GM18951 (cell line): ENCODE data around the gene LEMD3.

Source experiments
- POLR2A ChIP-seq: IDR thresholded peaks from 4 replicates; pipeline ENCODE4 v1.6.1; 2011; ENCODE audit warnings: mild to moderate bottlenecking; ENCODE audit not compliant: insufficient read length, insufficient read depth; ENCODE audit errors: extremely low read depth
- in situ Hi-C: fragments of 300-500 bp; cut with MboI; formaldehyde crosslinking; loops from one replicate; pipeline ENCODE4 v1.12.0; 2022; ENCODE audit warnings: low sequenced_read_pairs, mixed read lengths, inconsistent platforms; ENCODE audit not compliant: unreplicated experiment

LEMD3 gene

GRCh38 chr12:65205886-65206285, 36.5 kb downstream of the LEMD3 start:
- in situ Hi-C loops = no loop called here
- TF ChIP-seq POLR2A = no peak

DNA sequence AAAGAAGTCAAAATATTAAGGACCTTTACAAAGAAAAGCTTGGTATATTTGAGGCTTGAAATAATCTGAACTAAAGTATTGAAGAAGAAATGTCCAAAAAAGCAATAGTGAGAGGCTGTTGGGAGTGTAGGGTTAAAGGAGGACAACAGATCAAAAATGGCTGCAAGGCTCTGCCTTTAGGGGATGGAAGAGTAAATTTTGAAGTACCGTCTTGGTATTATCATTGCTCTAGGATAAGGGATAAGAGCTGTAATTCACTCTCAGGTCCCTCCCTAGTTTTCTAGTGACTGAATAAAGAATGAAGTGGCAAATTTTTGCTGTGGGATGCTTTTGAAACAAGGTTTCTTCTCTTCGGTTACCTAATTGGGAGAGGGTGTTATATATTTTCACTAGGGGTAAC, 38.7 kb downstream of the LEMD3 start:
- TF ChIP-seq POLR2A = no peak
- in situ Hi-C loops = no loop called here

- TF ChIP-seq POLR2A = no peak
- in situ Hi-C loops = no loop called here
Measured at GRCh38 chr12:65208964-65209654, 39.7 kb downstream of the LEMD3 start.

DNA sequence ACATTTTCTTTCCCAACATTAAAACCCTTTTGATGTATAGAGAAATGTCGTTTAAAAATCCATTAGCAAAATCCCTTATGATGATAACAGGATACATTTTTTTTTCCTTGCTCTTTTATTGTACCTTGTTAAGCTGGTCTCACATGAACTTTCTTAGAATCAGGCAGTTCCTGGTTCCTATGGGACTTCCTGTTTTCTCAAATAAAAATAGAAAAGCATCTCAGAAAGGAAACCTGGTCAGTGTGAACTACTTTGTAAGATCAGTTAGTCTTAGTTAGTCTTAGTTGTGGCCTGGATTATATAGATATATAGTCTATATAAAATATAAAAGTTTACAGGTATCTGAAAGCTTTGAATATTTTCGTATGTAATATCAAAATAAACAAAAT, 40.3 kb downstream of the LEMD3 start:
- in situ Hi-C loops = no loop called here
- no peak for TF ChIP-seq POLR2A

GRCh38 chr12:65217086-65217485, 47.7 kb downstream of the LEMD3 start:
- no peak for TF ChIP-seq POLR2A
- in situ Hi-C loops = no loop called here

DNA sequence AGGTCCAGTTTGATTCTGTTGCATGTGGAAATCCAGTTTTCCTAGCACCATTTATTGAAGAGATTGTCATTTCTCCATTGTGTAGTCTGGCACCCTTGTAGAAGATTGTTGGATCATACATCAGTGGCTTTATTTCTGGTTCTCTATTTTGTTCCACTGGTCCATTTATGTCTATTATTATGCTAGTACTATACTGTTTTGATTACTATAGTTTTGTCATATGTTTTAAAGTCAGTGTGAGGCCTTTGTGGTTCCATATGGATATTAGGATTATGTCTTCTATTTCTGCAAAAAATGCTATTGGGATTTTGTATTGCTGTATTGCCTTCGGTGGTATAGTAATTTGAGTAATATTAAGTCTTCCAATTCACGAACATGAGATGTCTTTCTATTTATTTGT, 51.4 kb downstream of the LEMD3 start:
- in situ Hi-C loops = no loop called here
- no peak for TF ChIP-seq POLR2A

DNA sequence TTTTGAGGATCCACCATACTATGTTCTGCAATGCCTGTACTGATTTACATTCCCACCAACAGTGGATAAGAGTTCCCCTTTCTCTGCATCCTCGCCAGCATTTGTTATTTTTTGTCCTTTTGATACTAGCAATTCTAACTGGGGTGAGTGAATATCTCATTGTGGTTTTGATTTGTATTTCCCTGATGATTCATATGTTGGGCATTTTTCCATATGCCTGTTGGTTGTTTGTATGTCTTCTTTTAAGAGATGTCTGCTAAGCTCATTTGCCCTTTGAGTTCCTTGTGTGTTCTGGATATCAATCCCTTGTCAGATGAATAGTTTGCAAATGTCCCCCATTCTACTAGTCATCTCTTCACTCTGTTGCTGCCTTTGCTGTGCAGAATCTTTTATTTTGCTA, 60.1 kb downstream of the LEMD3 start:
- TF ChIP-seq POLR2A = no peak
- in situ Hi-C loops = no loop called here

GRCh38 chr12:65232476-65233077, 63.2 kb downstream of the LEMD3 start:
- in situ Hi-C loops = no loop called here

GRCh38 chr12:65237153-65237552, 67.8 kb downstream of the LEMD3 start:
- in situ Hi-C loops = no loop called here

More at GRCh38 chr12:65232476-65233077, 63.2 kb downstream of the LEMD3 start:
- no peak for TF ChIP-seq POLR2A

DNA sequence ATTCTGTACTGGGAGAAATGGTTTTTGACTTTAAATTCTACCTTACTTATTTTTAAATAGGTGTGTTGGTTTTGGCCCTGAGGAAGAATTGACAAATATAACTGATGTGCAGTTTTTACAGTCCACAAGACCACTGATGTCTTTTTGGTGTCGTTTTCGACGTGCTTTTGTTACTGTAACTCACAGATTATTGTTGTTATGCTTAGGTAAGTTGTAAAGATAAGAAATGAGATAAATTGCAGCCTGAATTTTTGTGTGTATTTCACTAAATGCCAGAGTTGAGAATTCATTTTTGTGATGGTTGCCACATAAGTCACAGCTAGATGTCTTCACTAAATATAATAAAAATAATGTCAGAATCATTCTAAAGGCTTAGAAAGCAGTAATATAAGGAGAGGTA, 69.2 kb downstream of the LEMD3 start:
- in situ Hi-C loops = no loop called here
- TF ChIP-seq POLR2A = no peak

More at GRCh38 chr12:65237153-65237552, 67.8 kb downstream of the LEMD3 start:
- TF ChIP-seq POLR2A = no peak

- TF ChIP-seq POLR2A = no peak
- in situ Hi-C loops = no loop called here
Measured at GRCh38 chr12:65248656-65249633, 79.6 kb downstream of the LEMD3 start.

DNA sequence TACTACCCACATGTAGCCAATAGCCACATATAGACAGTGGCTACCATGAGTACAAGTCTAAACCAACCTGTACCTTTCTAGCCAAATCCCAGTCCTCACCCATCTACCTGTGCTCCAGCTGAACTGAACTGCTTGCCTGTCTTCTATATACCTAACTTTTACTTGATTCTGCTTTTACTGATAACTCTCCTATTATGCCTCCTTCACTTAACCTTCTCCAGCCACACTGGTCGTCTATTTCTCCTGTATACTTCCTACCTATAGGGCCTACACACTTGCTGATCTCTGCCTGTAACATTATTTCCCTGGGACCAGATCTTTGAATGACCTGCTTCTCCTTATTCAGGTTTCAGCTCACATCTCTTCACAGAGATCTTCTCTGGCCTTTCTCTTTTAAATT, 83.1 kb downstream of the LEMD3 start:
- TF ChIP-seq POLR2A = no peak
- in situ Hi-C loops = loop anchor here (25.0 kb wide), 1 partner anchor 365 kb away; no protein-coding TSS in a partner anchor

DNA sequence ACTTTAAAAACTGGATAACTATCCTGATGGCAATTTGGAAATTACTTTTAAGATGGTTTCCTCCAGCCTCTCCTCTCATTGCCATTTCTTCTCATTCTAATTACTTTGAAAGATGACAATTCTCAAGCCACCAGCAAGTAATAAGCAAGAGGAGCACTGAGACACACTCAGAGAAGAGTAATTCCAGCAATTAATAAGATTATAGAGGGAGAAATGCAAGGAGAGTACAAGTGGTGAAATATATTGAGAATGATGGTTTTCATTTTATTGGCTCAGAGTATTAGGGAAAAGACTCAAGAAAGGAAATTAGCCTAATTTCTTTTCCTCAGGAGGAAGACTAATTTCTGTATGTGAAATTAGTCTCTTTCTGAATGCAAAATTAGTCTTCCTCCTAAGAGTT, 88.6 kb downstream of the LEMD3 start:
- in situ Hi-C loops = loop anchor here (25.0 kb wide), 1 partner anchor 371 kb away; no protein-coding TSS in a partner anchor
- no peak for TF ChIP-seq POLR2A

DNA sequence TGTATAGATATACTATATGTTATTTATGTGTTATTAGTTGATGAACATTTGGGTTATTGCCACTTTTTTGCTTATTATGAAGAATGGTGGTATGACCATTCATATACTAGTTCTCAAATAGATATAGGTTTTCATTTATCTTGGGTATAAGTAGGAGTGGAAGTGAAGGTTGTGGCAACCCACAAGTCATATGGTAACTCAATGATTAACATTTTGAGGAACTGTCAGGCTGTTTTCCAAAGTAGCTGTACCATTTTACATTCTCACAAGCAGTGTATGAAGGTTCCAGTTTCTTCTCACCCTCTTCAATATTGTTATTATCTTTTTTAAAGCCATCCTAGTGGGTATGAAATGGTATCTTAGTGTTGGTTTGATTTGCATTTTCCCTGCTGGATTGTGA, 90.1 kb downstream of the LEMD3 start:
- TF ChIP-seq POLR2A = no peak
- in situ Hi-C loops = loop anchor here (25.0 kb wide), 1 partner anchor 372 kb away; no protein-coding TSS in a partner anchor

DNA sequence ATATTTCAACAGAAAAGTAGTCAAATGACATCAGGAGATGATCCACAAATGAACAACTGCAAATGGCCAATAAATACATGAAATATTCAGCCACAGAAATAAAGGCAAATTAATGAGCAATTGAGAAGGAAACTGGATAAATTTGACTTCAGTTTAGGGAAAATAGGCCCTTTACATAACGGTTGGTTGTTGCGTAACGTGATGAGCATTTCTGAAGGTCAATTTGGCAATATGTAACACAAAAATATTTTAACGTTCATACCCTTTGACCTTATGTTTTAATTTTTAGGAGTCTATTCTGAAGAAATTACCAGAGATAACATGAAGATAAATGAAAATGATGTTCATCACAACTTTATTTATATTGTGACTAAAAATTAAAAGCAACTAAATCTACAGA, 94.4 kb downstream of the LEMD3 start:
- in situ Hi-C loops = loop anchor here (25.0 kb wide), 1 partner anchor 376 kb away; no protein-coding TSS in a partner anchor
- TF ChIP-seq POLR2A = no peak
